Ecto neural progenitor cell (in vitro differentiated cells): ENCODE results near the gene TFCP2L1.
A peak's percentile ranks its signal among the peaks of the same experiment; 100 is the strongest.
"Not testable (repeated sequence)": the region's sequence is repeated elsewhere in the genome, so short reads cannot be mapped to it uniquely, and the experiment has no call there.

ENCODE experiments used
- DNase-seq: peaks from one replicate; pipeline ENCODE4 v3.0.0-alpha.2; 2018; ENCODE audit warnings: low spot score

TFCP2L1 gene

GRCh38 chr2:121295911-121296650 lies 11.1 kb upstream of the TFCP2L1 start:
- DNase-seq = no peak

- DNase-seq = peak; percentile 24
These were observed 10.2 kb upstream of the TFCP2L1 start for GRCh38 chr2:121294881-121295840.

GRCh38 chr2:121293450-121294325 lies 8.7 kb upstream of the TFCP2L1 start:
- no peak for DNase-seq

DNA sequence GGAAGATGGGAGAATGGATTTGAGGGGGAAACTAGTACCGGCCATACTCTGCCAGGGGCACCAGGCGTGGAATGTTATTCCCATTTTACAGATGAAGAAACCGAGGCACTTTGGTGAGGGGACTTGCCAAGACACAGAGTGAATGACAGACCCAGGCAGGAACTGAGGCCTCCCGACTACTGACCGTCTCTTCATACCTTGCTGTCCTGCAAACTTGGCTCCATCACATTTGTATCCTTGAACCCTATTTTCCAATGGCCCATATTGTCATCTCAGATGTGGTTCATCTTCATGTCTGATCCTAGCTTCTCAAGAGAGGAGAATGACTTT lies 6.2 kb upstream of the TFCP2L1 start:
- DNase-seq = peak; percentile 13

- DNase-seq = peak; percentile 39
These were observed 4.3 kb upstream of the TFCP2L1 start for GRCh38 chr2:121289271-121289670.

DNA sequence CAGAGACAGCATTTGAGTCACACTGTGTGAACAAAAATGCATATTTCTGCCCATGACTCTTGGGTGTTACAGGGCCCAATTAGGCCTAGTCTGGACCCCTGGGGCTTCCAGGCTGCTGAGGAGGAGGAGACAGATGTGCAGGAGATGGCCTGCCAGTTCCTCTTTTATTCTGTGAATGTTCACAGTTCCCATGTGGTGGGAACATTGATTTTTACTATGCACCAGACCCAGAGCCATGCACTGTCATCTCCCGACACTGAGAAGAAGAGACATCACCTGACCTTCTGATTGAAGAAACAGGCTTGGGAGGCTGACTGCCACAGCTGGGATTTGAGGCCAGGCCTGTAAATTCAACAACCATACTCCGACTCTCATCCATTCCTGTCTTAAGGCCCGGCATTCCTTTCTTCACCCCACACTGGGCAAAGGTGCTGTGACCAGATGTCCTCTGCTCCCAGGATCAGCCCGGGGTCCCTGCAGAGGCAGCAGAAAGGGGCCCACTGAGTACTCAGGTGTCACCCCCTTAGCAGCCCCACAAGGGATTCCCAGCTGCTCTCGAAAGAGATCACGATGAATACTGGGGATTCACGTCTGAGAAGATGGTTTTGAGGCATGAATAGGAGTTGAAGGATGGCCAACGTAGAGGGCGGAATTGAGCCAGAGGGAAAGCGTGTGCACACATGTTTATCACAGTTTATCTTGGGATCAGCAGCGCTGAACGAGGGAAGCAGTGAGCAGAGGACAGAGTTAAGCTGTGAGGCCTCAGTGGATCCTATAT lies 3.6 kb upstream of the TFCP2L1 start:
- peak; percentile 35 for DNase-seq

GRCh38 chr2:121287956-121288355 lies 3.0 kb upstream of the TFCP2L1 start:
- DNase-seq = peak; percentile 18

DNA sequence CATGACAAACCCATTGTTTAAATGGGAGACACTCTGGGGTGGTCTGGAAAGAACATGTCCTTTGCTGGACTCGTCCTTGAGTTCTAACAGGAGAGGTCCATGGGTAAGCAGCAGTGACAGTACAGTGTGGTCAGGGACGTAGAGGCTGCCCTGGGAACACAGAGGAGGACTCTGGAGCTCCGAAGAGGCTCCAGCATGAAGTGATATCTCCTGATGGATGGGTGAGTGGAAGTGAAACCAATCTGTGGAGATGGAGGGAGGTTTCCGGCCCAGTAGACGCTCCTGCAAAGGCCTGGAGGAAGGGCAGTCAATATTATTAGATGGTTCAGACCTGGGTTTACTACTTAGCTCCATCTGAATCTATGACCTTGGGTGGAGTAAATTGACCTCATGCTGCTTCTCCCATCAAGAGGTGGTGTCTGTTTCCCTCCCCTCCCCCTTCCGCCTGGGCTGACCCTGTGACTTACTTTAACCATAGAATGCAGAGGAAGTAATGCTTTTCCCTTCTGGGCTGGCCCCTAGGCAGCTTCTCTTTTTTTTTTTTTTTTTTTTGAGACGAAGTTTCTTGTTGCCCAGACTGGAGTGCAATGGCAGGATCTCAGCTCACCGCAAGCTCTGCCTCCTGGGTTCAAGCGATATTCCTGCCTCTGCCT lies 2.3 kb upstream of the TFCP2L1 start:
- DNase-seq = no peak

DNA sequence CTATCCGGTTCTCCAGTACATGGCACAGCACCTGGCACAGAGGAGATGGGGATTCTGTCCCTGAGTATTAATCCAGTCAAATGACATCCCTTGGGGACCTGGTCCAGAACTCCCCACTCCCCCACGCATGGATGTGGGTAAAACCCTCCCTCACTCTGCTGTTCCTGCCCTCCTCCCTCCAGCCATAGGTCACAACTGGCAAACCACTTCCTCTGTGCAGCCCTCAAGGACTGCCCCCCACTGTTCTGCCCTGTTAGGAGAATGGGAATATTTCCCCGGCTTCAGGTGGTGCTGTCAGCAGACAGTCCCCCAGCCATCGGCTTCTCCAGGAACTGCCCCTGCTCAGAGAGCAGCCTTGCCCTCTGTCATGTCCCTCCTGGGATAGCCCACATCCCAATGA lies 1.5 kb upstream of the TFCP2L1 start:
- DNase-seq = no peak

DNA sequence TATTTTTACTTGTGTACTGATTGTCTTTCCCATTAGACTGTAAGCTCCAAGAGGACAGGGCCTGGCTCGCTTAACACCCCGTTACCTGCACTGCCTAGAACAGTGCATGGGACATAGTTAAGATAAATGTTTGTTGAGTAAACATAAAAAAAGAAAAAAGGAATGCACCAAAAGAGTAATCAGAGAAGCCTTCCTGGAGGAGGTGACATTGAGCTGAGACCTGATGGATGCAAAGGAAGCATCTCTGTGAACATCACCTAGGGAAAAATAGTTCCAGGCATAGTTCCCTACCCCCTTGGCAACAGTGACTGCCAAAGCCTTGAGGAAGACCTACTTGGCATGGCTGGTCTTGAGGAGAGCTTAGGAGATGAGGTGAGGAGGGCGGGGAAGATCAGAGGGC lies 924 bp upstream of the TFCP2L1 start:
- no peak for DNase-seq

GRCh38 chr2:121283670-121284462 lies 1.1 kb downstream of the TFCP2L1 start:
- DNase-seq = no peak

- no peak for DNase-seq
These were observed 2.1 kb downstream of the TFCP2L1 start for GRCh38 chr2:121282800-121283385.

DNA sequence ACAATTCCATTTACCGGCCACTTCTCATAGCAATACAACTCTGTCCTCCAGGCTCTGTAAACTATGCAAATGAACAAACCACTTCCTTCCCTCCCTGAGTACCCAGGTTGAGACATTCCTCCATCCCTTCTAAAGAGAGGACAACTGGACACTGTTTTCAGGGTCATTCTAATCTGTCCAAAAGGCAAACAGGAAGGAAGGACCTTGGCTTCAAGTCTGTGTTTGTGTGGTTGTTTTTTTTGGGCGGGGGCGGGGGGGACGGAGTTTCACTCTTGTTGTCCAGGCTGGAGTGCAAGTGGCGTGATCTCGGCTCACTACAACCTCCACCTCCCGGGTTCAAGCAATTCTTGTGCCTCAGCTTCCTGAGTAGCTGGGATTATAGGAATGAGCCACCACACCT lies 3.3 kb downstream of the TFCP2L1 start:
- no peak for DNase-seq

DNA sequence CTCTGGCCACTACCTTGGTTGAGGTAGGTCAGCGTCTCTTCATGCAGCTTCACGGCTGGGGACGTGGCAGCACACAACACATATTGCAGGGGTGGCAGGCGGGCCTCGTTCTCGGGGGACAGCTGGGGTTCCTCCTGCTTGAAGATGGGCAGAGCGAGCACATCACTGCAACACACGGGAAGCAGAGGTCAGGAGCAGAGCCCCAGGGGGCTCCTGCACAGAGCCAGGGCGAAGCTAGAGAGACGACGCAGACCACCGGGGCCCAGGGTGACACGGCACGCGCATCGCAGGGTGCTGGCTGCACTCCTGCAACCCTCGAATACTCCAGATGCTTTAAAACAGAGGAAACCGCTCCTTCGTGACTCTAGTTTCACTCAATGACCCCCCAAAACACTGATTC lies 3.9 kb downstream of the TFCP2L1 start:
- DNase-seq = no peak

GRCh38 chr2:121279476-121280220 lies 5.4 kb downstream of the TFCP2L1 start:
- DNase-seq = no peak

DNA sequence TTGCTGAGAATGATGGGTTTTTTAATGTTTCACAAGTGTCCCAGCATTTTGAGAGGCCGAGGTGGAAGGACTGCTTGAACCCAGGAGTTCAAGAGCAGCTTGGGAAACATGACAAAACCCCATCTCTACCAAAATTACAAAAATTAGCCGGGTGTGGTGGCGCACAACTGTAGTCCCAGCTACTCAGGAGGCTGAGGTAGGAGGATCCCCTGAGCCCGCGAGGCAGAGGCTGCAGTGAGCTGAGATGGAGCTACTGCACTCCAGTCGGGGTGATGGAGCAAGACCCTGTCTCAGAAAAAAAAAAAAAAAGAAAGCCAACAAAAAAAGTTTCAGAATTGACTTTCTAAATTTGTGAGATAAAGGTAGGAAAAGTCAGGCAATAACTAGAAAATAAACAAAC lies 8.7 kb downstream of the TFCP2L1 start:
- DNase-seq = no peak

GRCh38 chr2:121273116-121273515 lies 11.9 kb downstream of the TFCP2L1 start:
- DNase-seq = no peak

DNA sequence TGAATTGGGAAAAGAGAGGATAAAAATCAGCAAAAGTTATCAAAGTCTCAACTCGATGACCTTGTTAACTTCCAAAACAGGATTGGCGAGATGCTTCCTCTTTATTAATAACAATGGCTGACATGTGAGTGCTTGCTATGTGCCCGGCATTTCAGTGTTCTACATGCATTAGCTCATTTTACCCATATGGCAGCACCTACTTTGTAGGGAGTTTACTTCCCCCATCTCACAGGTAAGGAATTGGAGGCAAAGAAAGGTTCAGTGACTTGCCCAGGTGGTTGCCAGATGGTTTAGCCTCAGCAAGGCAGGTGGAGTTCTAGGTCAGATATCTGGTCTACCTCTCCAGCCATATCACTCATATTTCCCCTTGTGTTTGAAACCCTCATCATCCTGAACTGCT lies 12.4 kb downstream of the TFCP2L1 start:
- no peak for DNase-seq

GRCh38 chr2:121269436-121269835 lies 15.6 kb downstream of the TFCP2L1 start:
- not testable (repeated sequence) for DNase-seq
